ENCODE results near the gene RRAGB. TPM values are rescaled to one million over a fixed set of nuclear protein-coding genes. Genes with fewer than 3 reads are reported as not detected.
"Not testable (repeated sequence)": the region's sequence is repeated elsewhere in the genome, so short reads cannot be mapped to it uniquely, and the experiment has no call there.

RRAGB gene
- total RNA-seq, 3 donors from 2014 or later, result 8.9 to 17.4 (median 11.3) TPM

DNA sequence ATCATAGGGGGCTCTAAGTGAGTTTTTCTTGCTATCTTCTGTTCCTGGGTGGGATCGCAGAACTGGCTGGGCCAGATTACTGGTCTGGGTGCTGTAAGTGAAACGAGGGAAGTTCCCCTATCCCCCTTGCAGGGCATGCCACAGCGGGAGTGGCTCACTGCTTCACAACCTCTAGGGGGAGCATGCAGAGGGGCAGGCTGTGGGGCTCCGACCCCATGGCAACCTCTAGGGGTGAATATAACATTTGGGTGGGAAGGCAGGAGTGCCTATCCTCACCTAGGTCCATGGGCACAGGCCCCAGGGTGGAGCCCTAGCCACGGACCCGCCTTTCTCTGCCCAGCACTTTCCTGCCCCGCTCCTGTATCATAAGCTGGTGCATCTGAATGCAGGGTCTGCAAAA lies 1.7 kb upstream of the RRAGB start:
- DNase-seq (no peak), ATAC-seq (no peak)
- no peak overlapping the region for H3K4me3 ChIP-seq
- intact Hi-C loops (cut with DNase I, micrococcal nuclease), result no loop called here
- no peaks in the 10 kb centered on the region for H3K4me1 ChIP-seq (ENCODE audit: low read depth)
- TF ChIP-seq, protein P1, sequence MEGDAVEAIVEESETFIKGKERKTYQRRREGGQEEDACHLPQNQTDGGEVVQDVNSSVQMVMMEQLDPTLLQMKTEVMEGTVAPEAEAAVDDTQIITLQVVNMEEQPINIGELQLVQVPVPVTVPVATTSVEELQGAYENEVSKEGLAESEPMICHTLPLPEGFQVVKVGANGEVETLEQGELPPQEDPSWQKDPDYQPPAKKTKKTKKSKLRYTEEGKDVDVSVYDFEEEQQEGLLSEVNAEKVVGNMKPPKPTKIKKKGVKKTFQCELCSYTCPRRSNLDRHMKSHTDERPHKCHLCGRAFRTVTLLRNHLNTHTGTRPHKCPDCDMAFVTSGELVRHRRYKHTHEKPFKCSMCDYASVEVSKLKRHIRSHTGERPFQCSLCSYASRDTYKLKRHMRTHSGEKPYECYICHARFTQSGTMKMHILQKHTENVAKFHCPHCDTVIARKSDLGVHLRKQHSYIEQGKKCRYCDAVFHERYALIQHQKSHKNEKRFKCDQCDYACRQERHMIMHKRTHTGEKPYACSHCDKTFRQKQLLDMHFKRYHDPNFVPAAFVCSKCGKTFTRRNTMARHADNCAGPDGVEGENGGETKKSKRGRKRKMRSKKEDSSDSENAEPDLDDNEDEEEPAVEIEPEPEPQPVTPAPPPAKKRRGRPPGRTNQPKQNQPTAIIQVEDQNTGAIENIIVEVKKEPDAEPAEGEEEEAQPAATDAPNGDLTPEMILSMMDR (IDR thresholded peaks at IDR 0.05), result no peak
- H3K36me3 ChIP-seq (ENCODE audit: low read depth), result no peaks in the 10 kb centered on the region
- no peaks in the 10 kb centered on the region for H3K9me3 ChIP-seq

GRCh38 chrX:55716937-55717336 lies 612 bp upstream of the RRAGB start:
- Histone ChIP-seq H3K9me3 (no peaks in the 10 kb centered on the region), H3K4me3 (no peak overlapping the region), H3K36me3 (ENCODE audit: low read depth) (no peaks in the 10 kb centered on the region), H3K4me1 (ENCODE audit: low read depth) (no peaks in the 10 kb centered on the region)
- TF ChIP-seq, protein P1 (IDR thresholded peaks at IDR 0.05), result no peak
- no peak for DNase-seq
- no peak for ATAC-seq
- intact Hi-C loops (cut with DNase I, micrococcal nuclease), result no loop called here

DNA sequence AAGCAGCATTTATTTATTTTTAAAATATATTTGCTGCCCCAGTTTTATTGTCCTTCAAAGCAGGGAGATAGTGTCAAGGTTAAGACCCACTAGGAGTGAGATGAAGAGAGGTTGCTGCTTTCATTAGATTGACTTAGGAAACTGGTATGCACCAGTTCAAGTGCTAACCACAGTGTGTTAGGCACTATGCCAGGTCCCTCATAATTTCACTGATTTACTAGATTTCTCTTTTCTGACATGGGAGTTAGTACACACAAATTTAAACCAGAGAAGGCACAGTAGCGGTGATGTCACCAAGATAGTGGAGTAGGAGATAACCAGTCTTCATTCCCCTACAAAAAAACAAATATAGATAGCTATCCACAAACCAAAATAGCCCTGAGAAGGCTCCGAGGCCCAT lies 14.3 kb downstream of the RRAGB start:
- Histone ChIP-seq H3K36me3 (ENCODE audit: low read depth) (no peaks in the 10 kb centered on the region), H3K4me1 (ENCODE audit: low read depth) (no peaks in the 10 kb centered on the region), H3K9me3 (no peaks in the 10 kb centered on the region), H3K4me3 (no peak overlapping the region)
- DNase-seq (no peak), ATAC-seq (no peak)
- TF ChIP-seq, protein P1 (IDR thresholded peaks at IDR 0.05), result no peak
- intact Hi-C loops (cut with DNase I, micrococcal nuclease), result no loop called here

GRCh38 chrX:55738969-55739368 lies 21.4 kb downstream of the RRAGB start:
- H3K9me3 ChIP-seq, result no peaks in the 10 kb centered on the region
- ATAC-seq, result no peak
- intact Hi-C loops (cut with DNase I, micrococcal nuclease), result no loop called here
- H3K36me3 ChIP-seq (ENCODE audit: low read depth), result no peaks in the 10 kb centered on the region
- TF ChIP-seq, protein P1 (IDR thresholded peaks at IDR 0.05), result no peak
- DNase-seq, result no peak
- H3K4me3 ChIP-seq, result no peak overlapping the region
- H3K4me1 ChIP-seq (ENCODE audit: low read depth), result no peaks in the 10 kb centered on the region

DNA sequence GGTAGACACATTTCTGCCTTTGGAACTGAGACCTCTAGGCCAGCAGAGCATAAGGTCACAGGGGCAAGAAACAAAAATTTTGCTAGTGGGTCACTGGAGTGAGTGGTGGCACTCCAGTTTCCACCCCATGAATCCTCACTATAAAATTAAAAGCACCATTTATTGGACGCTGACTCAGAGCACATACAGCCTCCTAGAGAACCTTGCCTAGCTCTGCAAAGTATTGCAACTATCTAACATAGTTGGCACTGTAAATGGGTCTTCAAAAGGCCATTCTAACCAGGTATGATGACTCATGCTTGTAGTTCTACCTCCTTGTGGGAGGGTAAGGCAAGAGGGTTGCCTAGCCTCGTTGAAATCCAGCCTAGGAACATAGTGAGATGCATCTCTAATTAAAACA lies 25.1 kb downstream of the RRAGB start:
- DNase-seq (no peak), ATAC-seq (no peak)
- Histone ChIP-seq H3K4me3 (no peak overlapping the region), H3K36me3 (ENCODE audit: low read depth) (no peaks in the 10 kb centered on the region), H3K4me1 (ENCODE audit: low read depth) (no peaks in the 10 kb centered on the region), H3K9me3 (no peaks in the 10 kb centered on the region)
- TF ChIP-seq, protein P1 (IDR thresholded peaks at IDR 0.05), result no peak
- intact Hi-C loops (cut with DNase I, micrococcal nuclease), result no loop called here

DNA sequence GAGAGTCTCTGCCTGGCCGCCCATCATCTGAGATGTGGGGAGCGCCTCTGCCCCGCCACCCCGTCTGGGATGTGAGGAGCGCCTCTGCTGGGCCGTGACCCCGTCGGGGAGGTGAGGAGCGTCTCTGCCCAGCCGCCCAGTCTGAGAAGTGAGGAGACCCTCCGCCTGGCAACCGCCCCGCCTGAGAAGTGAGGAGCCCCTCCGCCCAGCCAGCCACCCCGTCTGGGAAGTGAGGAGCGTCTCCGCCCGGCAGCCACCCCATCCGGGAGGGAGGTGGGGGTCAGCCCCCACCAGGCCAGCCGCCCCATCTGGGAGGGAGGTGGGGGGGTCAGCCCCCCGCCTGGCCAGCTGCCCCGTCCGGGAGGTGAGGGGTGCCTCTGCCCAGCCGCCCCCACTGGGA lies 30.9 kb downstream of the RRAGB start:
- ATAC-seq; H3K9me3 ChIP-seq; H3K4me3 ChIP-seq; intact Hi-C loops (cut with DNase I, micrococcal nuclease); H3K36me3 ChIP-seq (ENCODE audit: low read depth); H3K4me1 ChIP-seq (ENCODE audit: low read depth); DNase-seq: not testable (repeated sequence)
